HG03571 (cell line): ENCODE measurements around the gene PLAAT4.
"Not testable (repeated sequence)": the region's sequence is repeated elsewhere in the genome, so short reads cannot be mapped to it uniquely, and the experiment has no call there.

ENCODE experiments used
- ATAC-seq: cut with Tn5 transposase; IDR thresholded peaks from one replicate; pipeline ENCODE4 v1.9.1; 2021; ENCODE audit not compliant: unreplicated experiment

PLAAT4 gene

DNA sequence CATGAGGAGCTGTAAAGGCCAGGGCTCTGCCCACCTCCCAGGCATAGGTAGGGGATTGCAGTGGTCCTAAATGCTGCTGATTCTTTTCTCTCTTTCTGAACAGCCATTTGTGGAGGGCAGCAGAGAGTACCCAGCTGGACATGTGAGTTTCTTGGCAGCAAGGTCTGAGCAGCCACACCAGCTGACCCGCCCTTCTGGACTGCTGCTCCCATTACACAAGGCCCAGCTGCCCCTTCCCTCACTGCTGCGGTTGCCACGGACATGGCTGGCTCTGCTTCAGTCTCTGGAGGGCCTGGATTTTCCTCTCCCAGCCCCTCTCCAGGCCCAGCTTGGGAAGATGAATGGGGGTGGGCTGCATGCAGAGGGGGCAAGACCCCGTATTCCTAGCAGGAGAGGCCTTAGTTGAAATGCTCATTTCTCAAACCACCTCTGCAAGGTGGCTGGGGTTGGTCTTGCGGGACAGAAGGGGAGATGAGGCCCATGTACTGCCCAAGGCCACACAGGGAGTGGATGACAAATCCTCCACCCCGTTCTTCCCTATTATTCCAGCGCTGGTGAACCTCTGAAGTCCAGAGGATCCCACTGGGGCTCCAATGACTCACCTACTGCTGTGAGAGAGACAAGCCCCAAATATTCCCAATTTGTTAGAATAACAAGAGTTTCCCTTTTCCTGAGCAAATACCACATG lies 26.1 kb upstream of the PLAAT4 start:
- ATAC-seq: no peak

- no peak for ATAC-seq
Observed at GRCh38 chr11:63511048-63511748, 25.4 kb upstream of the PLAAT4 start.

DNA sequence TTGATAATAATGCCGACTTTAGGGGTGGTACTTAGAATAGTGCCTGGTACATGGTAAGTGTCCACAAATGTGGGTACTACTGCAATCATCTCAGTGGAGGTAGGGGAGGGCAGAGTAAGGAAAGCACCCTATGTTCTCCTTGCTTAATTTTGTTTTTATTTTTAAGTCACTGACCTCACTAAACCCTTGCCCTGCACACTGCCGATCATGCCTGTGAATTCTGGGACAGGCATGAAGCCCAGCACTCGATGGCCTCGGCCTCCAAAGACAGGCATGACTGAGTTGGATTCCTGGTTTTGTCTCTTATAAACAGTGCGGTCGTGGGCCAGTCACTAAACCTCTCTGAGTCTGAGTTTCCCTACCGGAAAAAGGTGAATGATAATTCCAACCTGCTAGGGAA lies 23.8 kb upstream of the PLAAT4 start:
- no peak for ATAC-seq

DNA sequence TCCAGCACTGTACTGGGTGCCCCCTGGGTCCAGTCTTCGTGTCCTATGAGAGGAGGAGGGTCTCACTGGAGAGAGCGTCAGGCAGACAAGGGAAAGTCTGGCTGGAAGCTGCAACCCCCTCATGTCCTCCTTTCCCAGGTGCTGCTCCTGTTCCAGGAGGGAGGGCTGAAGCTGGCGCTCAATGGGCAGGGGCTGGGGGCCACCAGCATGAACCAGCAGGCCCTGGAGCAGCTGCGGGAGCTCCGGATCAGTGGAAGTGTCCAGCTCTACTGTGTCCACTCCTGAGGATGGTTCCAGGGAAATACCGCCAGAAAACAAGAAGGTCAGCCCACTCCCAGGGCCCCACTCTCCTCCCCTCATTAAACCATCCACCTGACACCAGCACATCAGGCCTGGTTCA lies 20.5 kb upstream of the PLAAT4 start:
- no peak for ATAC-seq

DNA sequence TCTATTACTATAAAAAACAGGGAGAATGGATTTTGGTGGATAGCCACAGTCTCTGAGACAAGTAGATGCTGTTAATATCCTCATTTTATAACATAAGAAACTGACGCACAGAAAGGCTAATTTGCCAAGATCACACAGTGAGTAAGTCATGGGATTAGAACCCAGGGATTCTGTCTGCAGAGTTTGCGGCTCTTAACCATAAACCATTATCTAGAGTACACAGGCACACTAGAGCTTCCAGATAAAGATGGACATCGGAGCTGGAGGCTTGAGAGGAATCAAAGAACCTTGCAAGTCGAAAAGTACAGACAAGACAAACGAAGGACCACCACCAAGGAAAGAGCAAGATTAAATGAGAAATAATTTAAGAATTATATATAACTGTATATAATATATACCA lies 19.5 kb upstream of the PLAAT4 start:
- ATAC-seq: no peak

DNA sequence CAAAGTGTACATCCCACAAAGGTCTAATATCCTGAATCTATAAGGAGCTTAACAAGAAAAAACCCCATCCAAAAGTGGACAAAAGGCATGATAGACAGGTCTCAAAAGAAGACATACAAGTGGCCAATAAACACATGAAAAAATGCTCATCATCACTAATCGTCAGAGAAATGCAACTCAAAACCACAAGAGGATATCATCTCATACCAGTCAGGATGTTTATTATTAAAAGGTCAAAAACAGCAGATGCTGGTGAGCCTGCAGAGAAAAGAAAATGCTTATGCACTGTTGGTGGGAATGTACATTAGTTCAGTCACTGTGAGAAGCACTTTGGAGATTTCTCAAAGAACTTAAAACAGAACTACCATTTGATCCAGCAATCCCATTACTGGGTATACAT lies 18.1 kb upstream of the PLAAT4 start:
- no peak for ATAC-seq

GRCh38 chr11:63520606-63521170 lies 15.9 kb upstream of the PLAAT4 start:
- ATAC-seq: no peak

- ATAC-seq: no peak
Observed at GRCh38 chr11:63521896-63522295, 14.7 kb upstream of the PLAAT4 start.

GRCh38 chr11:63523151-63523550 lies 13.5 kb upstream of the PLAAT4 start:
- no peak for ATAC-seq

- no peak for ATAC-seq
Observed at GRCh38 chr11:63527667-63528066, 8.9 kb upstream of the PLAAT4 start.

- ATAC-seq: not testable (repeated sequence)
Observed at GRCh38 chr11:63528156-63528555, 8.5 kb upstream of the PLAAT4 start.

DNA sequence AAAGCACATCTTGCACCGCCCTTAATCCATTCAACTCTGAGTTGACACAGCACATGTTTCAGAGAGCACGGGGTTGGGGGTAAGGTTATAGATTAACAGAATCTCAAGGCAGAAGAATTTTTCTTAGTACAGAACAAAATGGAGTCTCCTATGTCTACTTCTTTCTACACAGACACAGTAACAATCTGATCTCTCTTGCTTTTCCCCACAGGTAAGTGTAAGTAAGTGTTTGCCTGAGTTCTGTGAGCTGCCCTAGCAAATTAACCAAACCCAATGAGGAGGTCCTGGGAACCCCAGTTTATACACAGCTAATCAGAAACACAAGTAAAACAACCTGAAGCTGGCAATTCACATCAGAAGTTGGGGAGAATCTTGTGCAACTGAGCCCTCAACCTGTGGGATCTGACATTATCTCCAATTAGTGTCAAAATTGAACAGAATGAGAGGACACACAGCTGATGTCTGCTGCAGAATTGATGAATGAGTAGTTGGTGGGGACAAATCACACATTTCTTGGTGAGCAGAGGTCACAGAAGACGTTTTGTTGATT lies 7.8 kb upstream of the PLAAT4 start:
- not testable (repeated sequence) for ATAC-seq

DNA sequence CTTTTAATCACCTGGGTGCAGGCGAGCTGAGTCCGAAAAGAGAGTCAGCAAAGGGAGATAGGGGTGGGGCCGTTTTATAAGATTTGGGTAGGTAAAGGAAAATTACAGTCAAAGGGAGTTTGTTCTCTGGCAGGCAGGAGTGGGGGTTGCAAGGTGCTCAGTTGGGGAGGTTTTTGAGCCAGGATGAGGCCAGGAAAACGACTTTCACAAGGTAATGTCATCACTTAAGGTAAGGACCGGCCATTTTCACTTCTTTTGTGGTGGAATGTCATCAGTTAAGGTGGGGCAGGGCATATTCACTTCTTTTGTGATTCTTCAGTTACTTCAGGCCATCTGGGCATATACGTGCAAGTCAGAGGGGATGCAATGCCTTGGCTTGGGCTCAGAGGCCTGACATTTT lies 7.2 kb upstream of the PLAAT4 start:
- not testable (repeated sequence) for ATAC-seq

GRCh38 chr11:63530021-63530420 lies 6.6 kb upstream of the PLAAT4 start:
- ATAC-seq: no peak

DNA sequence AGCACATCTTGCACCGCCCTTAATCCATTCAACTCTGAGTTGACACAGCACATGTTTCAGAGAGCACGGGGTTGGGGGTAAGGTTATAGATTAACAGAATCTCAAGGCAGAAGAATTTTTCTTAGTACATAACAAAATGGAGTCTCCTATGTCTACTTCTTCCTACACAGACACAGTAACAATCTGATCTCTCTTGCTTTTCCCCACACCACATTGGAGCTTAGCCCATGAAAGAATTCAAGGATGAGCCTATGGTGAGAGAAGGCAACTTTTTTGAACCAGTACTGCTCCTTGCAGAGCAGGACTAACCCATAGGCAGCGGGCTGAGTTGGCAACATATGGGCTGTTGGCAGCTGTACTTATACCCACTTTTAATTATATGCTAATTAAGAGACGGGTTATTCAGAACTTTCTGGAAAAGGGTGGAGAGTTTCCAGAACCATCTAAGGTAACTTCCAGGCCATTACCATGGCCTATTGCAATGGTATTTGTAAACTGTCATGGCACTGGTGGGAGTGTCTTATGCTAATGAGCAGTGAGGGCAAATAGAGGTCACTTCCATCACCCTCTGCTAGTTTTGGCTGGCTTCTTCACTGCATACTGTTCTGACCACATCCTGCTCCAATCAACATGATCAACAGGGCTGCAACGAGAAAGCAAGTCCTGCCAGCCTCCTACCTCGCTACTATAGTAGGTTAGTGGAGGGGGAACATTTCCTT lies 5.4 kb upstream of the PLAAT4 start:
- peak; percentile 83 for ATAC-seq

DNA sequence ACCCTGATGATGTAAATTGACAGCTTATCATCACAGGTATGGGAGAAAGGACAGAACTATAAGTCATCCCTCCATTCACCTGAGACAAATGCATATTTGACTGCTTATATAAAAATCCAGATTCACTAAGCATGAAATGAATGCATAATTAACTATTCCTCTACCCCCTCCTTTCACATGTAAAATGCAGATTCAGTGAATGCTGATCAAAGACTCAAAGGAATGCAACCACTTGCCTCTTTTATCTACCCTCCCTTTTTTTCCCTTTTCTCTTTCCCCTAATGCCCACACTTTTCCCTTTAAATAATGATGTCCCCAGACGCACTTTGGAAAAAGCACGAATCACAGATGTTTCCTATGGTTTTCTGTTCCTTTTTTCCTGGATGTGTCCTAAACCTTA lies 4.5 kb upstream of the PLAAT4 start:
- no peak for ATAC-seq

DNA sequence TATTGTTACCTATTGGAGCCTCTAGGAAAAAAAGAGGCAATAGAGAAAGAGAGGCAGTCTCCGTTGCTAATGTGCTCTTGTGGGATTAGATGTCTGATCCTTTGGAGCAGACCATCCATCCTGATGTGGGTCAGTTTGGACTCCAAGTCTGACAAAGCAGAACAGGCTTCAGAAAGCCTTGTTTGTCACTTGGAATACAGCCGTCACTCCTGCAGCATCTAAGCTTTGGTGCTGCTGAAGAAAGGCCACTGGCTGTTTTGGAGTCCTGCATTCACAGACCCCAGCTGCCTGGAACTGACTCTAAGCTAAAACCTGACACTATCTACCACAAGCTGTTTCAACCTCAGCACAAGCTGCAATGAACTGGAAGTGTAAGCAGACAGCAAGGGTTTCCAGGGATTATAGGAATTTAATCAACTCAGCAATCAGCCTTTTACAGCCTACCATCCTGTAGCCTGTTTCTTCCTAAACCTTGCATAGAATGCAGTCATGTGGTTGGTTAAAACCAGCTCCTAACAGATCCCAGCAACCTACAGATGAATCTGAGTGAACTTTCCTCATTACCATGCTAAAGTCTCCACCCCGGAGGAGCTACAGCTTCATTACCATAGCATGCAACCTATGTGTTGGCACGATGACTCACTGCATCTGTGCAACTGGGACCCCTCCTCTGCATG lies 3.7 kb upstream of the PLAAT4 start:
- no peak for ATAC-seq

DNA sequence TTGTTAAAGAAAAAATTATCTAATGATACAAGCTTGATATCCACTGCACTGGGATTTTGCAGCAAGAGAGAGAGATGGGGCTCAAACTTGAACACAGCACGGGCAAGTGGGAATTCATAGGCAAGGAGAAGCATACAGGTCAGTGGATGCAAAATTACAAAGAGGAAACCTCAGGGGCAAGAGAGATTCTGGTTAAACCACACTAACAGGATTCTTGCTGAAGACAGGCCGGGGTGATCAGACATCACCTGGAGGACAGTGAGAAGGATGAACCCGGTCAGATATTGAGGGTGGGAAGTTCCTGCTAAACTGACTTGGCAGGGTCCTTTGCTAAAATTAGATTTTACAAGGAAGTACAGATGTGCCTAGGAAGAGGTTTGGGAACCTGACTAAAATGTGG lies 2.5 kb upstream of the PLAAT4 start:
- no peak for ATAC-seq

DNA sequence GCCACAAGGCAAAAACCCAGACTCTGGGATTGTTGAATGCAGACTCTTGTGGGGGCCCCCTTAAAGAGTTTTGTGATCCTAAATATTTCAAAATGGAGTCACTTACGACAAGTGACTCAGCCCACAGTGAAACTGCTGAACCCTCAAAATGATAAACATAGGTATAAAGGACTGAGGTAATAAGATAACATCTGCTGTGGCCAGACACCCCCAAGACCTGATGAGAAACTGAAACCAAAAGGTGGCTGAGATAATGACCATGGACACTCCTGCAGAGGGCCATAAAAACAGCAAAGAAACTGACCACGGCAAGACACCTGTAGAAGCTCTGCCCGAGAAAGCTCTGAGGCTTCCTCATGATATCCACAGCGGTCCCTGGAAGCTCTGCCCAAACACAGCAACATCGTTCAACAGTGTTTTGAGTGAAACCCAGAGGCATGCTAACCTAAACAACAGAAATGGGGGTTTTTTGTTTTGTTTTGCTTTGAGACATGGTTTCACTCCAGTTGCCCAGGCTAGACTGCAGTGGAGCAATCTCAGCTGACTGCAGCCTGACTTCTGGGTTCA lies 1.6 kb upstream of the PLAAT4 start:
- ATAC-seq: no peak

DNA sequence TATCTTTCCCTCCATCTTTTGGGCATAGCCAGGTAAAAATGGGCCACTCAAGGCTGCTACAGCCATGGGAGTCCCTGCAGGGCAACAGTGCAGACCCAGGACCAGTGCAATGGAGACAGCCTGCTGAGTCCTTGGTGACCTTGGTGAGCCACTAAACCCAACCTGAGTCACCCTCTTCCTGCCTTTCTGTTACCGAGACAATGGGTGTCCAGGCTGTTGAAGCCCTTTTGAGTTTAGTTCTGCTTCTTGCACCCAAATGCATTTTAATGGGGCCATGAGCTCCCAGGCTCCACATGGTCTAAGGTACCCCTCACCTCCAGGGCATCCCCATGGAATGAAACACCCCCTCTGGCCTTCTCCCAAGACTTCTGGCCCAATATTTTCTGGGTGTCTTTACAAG lies 874 bp upstream of the PLAAT4 start:
- no peak for ATAC-seq
